ENCODE measurements around the gene CRACR2B.

Gene CRACR2B

GRCh38 chr11:858762-859339, 31.1 kb downstream of the CRACR2B start:
- no peaks in the 10 kb centered on the region for H3K36me3 ChIP-seq
- no peaks in the 10 kb centered on the region for H3K27me3 ChIP-seq
- H3K4me3 ChIP-seq (ENCODE audit: low read depth in 1 of 2, low read length in 1 of 2): no peak overlapping the region
- no peaks in the 10 kb centered on the region for H3K9me3 ChIP-seq
- H3K4me1 ChIP-seq (ENCODE audit: control insufficient read depth in 1 of 2, insufficient read depth in 1 of 2, low read depth in 1 of 2, low read length in 1 of 2): no peaks in the 10 kb centered on the region
- no peak for TF ChIP-seq CTCF (IDR thresholded peaks at IDR 0.05)
- H3K27ac ChIP-seq: no peak overlapping the region

GRCh38 chr11:859394-860131, 31.8 kb downstream of the CRACR2B start:
- no peaks in the 10 kb centered on the region for H3K4me1 ChIP-seq (ENCODE audit: control insufficient read depth in 1 of 2, insufficient read depth in 1 of 2, low read depth in 1 of 2, low read length in 1 of 2)
- TF ChIP-seq CTCF (IDR thresholded peaks at IDR 0.05): no peak
- H3K27ac ChIP-seq: no peak overlapping the region
- H3K36me3 ChIP-seq: no peaks in the 10 kb centered on the region
- H3K4me3 ChIP-seq (ENCODE audit: low read depth in 1 of 2, low read length in 1 of 2): no peak overlapping the region
- H3K9me3 ChIP-seq: no peaks in the 10 kb centered on the region
- no peaks in the 10 kb centered on the region for H3K27me3 ChIP-seq

GRCh38 chr11:860234-861104, 32.8 kb downstream of the CRACR2B start:
- no peak overlapping the region for H3K4me3 ChIP-seq (ENCODE audit: low read depth in 1 of 2, low read length in 1 of 2)
- H3K9me3 ChIP-seq: no peaks in the 10 kb centered on the region
- H3K27me3 ChIP-seq: no peaks in the 10 kb centered on the region
- H3K36me3 ChIP-seq: no peaks in the 10 kb centered on the region
- TF ChIP-seq CTCF (IDR thresholded peaks at IDR 0.05): no peak
- H3K4me1 ChIP-seq (ENCODE audit: control insufficient read depth in 1 of 2, insufficient read depth in 1 of 2, low read depth in 1 of 2, low read length in 1 of 2): no peaks in the 10 kb centered on the region
- no peak overlapping the region for H3K27ac ChIP-seq

GRCh38 chr11:861105-861479, 33.4 kb downstream of the CRACR2B start:
- H3K36me3 ChIP-seq: no peaks in the 10 kb centered on the region
- no peaks in the 10 kb centered on the region for H3K27me3 ChIP-seq
- H3K4me3 ChIP-seq (ENCODE audit: low read depth in 1 of 2, low read length in 1 of 2): no peak overlapping the region
- no peak overlapping the region for H3K27ac ChIP-seq
- H3K9me3 ChIP-seq: no peaks in the 10 kb centered on the region
- no peaks in the 10 kb centered on the region for H3K4me1 ChIP-seq (ENCODE audit: control insufficient read depth in 1 of 2, insufficient read depth in 1 of 2, low read depth in 1 of 2, low read length in 1 of 2)
- TF ChIP-seq CTCF (IDR thresholded peaks at IDR 0.05): no peak

GRCh38 chr11:862081-862661, 34.5 kb downstream of the CRACR2B start:
- Histone ChIP-seq H3K27me3 (no peaks in the 10 kb centered on the region), H3K27ac (no peak overlapping the region), H3K4me1 (ENCODE audit: control insufficient read depth in 1 of 2, insufficient read depth in 1 of 2, low read depth in 1 of 2, low read length in 1 of 2) (no peaks in the 10 kb centered on the region), H3K36me3 (no peaks in the 10 kb centered on the region), H3K9me3 (no peaks in the 10 kb centered on the region), H3K4me3 (ENCODE audit: low read depth in 1 of 2, low read length in 1 of 2) (no peak overlapping the region)
- no peak for TF ChIP-seq CTCF (IDR thresholded peaks at IDR 0.05)

Data from neutrophil (primary cell).